NOMO-1 treated with dmso at 0.1 percent for 144 hours (cell line): ENCODE data around the gene MAMSTR.
"Not testable (repeated sequence)": the region's sequence is repeated elsewhere in the genome, so short reads cannot be mapped to it uniquely, and the experiment has no call there.

Experiments used
- DNase-seq: peaks from one replicate; lab custom pipeline; 2025; ENCODE audit not compliant: unreplicated experiment; lab: John Stamatoyannopoulos, UW

Gene MAMSTR

DNA sequence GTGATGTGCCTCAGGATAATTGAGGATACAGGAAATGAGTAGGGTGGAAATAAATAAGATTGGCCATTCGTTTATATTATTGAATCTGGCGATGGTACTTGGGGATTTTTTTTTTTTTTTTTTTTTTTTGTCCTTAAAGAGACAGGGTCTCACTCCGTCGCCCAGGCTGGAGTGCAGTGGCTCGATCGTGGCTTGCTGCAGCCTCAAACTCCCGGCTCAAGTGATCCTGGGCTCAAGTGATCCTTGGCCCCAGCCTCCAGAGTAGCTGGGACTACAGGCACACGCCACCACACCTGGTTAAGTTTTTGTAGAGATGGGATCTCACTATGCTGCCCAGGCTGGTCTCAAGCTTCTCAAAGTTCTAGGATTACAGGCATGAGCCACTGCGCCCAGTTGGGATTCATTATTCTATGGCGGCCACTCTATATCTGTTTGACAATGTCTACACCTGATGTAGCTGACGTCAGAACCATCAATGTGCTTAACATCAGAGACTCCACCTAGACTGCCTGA lies 2.7 kb upstream of the MAMSTR start:
- no peak for DNase-seq

GRCh38 chr19:48720613-48721296 lies 1.2 kb upstream of the MAMSTR start:
- DNase-seq, result peak; percentile 95

- no peak for DNase-seq
These were observed 707 bp upstream of the MAMSTR start for GRCh38 chr19:48720251-48720612.

DNA sequence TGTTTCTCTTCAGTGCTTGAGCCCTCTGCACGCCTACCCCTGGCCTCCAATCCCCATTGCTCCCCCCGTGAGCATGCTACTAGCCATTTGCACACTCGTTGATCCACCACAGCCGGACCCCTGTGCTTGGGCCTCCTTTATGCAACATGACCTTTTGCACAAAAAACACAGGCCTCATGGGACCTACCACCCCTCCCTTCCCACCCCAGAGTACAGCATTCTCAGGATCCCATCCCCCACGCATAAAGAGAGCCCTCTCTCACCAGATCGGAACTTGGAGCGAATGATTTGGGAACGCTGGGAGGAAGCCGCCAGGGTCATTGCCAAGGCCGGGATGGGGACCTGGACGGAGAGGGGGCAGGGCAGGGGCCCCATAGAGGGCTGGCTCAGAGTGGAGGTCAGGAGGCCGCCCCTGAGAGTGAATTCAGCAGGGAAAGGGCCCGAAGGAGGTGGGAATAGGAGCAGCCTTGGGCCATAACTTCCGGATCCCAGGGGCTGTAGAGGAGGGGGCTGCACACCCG lies 754 bp downstream of the MAMSTR start:
- DNase-seq, result no peak

DNA sequence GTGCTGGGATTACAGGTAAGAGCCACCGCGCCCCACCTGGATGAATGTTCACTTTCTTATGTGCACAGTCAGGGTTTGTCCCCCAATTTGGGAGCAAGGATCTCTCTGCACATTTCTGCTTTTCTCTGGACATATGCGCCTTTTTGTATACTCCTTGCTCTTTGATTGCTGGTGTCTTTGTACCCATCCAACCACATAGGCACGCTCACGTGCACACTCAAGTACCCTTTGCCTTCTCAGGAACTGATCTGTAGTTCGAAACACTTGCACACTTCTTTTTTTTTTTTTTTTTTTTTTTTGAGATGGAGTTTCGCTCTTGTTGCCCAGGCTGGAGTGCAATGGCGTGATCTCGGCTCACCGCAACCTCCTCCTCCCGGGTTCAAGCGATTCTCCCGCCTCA lies 1.4 kb downstream of the MAMSTR start:
- DNase-seq, result not testable (repeated sequence)

DNA sequence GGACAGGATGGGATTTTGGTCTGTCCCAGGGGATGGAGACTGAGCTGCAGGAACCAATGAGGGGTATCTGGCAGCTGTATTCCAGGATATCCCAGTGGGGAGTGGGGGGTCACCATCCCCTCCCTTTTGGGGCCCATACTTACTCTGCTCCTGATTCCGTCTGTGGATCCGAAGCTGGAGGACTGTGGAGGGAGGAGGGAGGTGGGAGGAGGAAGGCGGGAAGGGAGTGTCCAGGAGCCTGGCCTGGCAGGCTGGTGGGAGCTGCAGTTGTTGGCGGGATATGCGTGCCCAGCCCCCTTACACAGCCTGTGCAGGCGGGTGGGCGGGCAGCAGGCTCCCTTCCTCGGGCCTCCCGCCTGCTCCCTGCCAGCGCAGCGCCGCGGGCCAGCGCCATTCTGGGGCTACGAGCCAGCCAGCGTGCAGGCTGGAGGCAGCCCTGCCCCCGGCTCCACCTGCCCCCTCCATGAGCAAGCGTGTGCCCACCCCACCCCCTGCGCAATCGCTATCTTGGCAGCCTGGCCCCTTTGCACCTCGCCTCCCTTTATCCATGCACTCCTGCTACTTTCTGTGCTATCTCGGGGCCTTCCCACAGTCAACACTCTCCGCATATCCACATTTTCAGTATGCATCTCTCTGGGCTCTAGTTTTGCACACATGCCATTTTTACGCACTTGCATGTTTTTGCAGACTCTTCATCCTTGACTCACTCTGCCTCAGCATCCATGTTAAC lies 2.8 kb downstream of the MAMSTR start:
- DNase-seq, result no peak

- DNase-seq, result no peak
These were observed 3.8 kb downstream of the MAMSTR start for GRCh38 chr19:48715681-48716171.

- DNase-seq, result no peak
These were observed 4.5 kb downstream of the MAMSTR start for GRCh38 chr19:48714759-48715675.

GRCh38 chr19:48713864-48714755 lies 5.4 kb downstream of the MAMSTR start:
- peak; percentile 100 for DNase-seq

DNA sequence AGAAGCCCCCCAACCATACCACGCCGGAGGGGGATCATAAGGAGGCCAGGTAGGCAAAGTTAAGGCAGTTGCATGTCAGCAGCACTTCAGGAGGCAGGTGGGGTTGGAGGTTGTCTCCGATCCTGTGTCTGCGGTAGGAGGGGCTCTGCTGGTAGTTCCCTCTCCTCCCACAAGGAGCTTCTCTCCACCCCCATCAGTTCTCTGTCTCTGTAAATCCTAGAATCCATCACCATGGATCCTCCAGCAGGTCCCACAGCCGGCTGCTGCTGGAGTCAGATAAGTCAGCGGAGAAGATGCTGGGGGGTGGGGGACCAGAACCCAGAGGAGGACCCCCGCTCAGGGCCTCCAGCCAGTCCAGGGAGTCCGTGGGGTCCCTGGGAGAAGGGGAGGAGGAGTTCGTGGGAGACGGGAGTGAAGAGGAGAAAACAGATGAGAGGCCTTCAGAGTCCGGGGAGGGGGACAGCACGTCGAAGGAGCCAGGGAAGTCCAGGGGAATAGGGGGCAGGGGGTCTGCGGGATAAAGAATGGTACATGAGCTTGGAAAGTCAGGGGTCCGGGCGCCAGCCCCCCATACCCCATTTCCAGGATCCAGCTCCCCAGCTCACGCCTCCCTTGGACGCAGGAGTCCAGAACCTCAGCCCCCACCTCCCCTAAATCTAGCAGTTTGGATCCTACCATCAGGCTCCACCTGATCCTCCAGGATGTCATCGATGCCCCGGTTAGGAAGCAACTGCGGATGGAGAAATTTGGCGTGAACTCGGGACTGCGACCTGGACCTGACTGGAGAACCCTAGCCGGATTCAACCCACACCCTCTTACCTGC lies 6.3 kb downstream of the MAMSTR start:
- DNase-seq, result no peak

DNA sequence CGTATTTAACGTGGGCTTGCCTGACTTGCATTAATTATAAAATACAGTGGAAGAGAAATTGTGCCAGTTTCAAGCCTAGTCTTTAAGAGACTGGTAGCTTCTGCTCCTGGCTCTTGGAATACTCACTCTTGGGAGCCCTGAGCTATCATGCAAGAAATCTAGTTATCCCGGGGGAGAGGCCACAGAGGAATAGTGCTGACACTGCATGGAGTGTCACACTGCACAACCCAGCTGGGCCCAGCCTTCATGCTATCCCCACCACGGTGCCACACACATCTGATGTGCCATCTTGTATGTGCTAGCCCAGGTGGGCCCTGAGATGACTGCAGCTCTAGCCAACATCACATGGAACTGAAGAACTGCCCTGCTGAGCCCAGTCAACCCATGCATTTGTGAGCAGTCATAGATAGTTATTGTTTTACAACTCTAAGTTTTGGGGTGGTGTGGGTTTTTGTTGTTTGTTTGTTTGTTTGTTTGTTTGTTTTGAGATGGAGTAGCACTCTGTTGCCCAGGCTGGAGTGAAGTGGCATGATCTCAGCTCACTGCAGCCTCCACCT lies 8.3 kb downstream of the MAMSTR start:
- no peak for DNase-seq

GRCh38 chr19:48708471-48708870 lies 11.1 kb downstream of the MAMSTR start:
- DNase-seq, result no peak

- DNase-seq, result no peak
These were observed 14.1 kb downstream of the MAMSTR start for GRCh38 chr19:48705431-48705830.

- DNase-seq, result no peak
These were observed 16.2 kb downstream of the MAMSTR start for GRCh38 chr19:48703316-48703715.

GRCh38 chr19:48702701-48703100 lies 16.8 kb downstream of the MAMSTR start:
- no peak for DNase-seq

- DNase-seq, result no peak
These were observed 21.5 kb downstream of the MAMSTR start for GRCh38 chr19:48698046-48698445.

GRCh38 chr19:48696353-48697010 lies 23.0 kb downstream of the MAMSTR start:
- DNase-seq, result no peak

GRCh38 chr19:48695743-48696352 lies 23.7 kb downstream of the MAMSTR start, which contains the start of gene FUT2:
Gene FUT2 (plus strand): TSS chr19:48695971. CDS start chr19:48702957, 6,986 bp downstream.
- DNase-seq, result no peak
